ENCODE results near the gene CPA4. TPM values are rescaled to one million over a fixed set of nuclear protein-coding genes. Genes with fewer than 3 reads are reported as not detected.

CPA4 gene
- total RNA-seq, 1 donor from 2014 or later: 10.3 TPM

DNA sequence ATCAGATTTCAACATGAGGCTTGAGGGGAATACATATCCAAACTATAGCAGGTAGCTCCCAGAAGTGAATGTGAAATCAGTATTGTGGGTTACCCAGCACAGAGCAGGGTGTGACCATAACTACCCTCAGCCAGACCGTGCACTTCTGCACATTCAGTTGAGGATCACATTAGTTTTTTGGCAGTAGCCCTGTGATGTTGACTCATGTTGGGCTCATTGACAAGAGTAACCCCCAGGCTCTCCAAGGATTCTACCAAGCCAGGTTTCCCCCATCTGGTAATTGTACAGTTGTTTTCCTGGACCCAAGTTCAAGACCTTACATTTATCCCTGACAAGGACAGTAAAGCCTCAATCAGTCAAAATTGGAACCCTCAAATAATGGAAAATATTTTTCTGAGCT, 11.7 kb upstream of the CPA4 start:
- TF ChIP-seq, protein P1, sequence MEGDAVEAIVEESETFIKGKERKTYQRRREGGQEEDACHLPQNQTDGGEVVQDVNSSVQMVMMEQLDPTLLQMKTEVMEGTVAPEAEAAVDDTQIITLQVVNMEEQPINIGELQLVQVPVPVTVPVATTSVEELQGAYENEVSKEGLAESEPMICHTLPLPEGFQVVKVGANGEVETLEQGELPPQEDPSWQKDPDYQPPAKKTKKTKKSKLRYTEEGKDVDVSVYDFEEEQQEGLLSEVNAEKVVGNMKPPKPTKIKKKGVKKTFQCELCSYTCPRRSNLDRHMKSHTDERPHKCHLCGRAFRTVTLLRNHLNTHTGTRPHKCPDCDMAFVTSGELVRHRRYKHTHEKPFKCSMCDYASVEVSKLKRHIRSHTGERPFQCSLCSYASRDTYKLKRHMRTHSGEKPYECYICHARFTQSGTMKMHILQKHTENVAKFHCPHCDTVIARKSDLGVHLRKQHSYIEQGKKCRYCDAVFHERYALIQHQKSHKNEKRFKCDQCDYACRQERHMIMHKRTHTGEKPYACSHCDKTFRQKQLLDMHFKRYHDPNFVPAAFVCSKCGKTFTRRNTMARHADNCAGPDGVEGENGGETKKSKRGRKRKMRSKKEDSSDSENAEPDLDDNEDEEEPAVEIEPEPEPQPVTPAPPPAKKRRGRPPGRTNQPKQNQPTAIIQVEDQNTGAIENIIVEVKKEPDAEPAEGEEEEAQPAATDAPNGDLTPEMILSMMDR (IDR thresholded peaks at IDR 0.05): no peak
- H3K9me3 Mint-ChIP-seq (ENCODE audit: low read depth): no peaks in the 10 kb centered on the region
- peaks cover 33% of the 10 kb centered on the region for H3K4me1 Mint-ChIP-seq (ENCODE audit: low read depth)
- H3K27me3 Mint-ChIP-seq (ENCODE audit: low read depth): no peaks in the 10 kb centered on the region
- no peak overlapping the region for H3K4me3 Mint-ChIP-seq (ENCODE audit: unreplicated experiment)
- no peaks in the 10 kb centered on the region for H3K36me3 Mint-ChIP-seq (ENCODE audit: low read depth)
- no peak overlapping the region for H3K27ac Mint-ChIP-seq (ENCODE audit: unreplicated experiment)
- DNase-seq (ENCODE audit: low spot score): no peak

DNA sequence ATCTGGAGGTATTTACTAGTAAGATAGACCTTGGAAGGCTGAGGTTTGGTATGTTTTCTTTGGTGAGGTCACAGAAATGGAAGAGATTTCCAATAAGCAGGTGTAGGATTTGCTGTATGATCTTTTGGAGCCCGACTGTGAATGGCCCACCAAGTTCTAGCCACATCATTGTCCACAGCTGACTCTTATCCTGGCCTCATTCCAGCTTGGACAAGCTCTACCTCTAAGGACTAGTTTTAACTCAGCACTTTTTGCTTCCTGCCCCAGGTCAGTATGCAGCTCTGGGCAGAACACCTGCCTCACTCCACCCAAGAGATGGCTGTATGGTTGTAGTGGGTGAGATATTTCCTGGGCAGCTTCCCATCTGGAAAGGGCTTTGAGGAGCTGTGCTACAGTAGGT, 6.1 kb upstream of the CPA4 start:
- H3K36me3 Mint-ChIP-seq (ENCODE audit: low read depth): no peaks in the 10 kb centered on the region
- H3K27me3 Mint-ChIP-seq (ENCODE audit: low read depth): no peaks in the 10 kb centered on the region
- no peak overlapping the region for H3K27ac Mint-ChIP-seq (ENCODE audit: unreplicated experiment)
- H3K9me3 Mint-ChIP-seq (ENCODE audit: low read depth): no peaks in the 10 kb centered on the region
- H3K4me3 Mint-ChIP-seq (ENCODE audit: unreplicated experiment): no peak overlapping the region
- TF ChIP-seq, protein P1 (IDR thresholded peaks at IDR 0.05): no peak
- peaks cover 19% of the 10 kb centered on the region for H3K4me1 Mint-ChIP-seq (ENCODE audit: low read depth)
- DNase-seq (ENCODE audit: low spot score): no peak

DNA sequence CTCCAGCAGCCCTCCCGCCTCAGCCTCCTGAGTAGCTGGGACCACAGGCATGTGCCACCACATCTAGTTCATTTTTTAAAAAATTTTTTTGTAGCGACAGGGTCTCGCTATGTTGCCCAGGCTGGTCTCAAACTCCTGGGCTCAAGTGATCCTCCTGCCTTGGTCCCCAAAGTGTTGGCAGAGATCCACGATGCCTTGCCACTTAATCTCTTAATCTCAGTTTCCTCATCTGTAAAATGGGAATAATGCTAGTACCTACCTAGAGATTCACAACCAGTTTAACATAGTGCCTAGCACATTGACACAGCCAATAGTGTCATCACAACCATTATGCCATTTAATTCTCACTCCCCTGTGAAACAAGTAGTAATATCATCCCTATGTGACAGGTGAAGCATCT, 4.8 kb upstream of the CPA4 start:
- Mint-ChIP-seq H3K27ac (ENCODE audit: unreplicated experiment) (no peak overlapping the region), H3K4me1 (ENCODE audit: low read depth) (peaks cover 29% of the 10 kb centered on the region), H3K4me3 (ENCODE audit: unreplicated experiment) (no peak overlapping the region), H3K27me3 (ENCODE audit: low read depth) (no peaks in the 10 kb centered on the region), H3K36me3 (ENCODE audit: low read depth) (no peaks in the 10 kb centered on the region), H3K9me3 (ENCODE audit: low read depth) (no peaks in the 10 kb centered on the region)
- no peak for DNase-seq (ENCODE audit: low spot score)
- TF ChIP-seq, protein P1 (IDR thresholded peaks at IDR 0.05): no peak

DNA sequence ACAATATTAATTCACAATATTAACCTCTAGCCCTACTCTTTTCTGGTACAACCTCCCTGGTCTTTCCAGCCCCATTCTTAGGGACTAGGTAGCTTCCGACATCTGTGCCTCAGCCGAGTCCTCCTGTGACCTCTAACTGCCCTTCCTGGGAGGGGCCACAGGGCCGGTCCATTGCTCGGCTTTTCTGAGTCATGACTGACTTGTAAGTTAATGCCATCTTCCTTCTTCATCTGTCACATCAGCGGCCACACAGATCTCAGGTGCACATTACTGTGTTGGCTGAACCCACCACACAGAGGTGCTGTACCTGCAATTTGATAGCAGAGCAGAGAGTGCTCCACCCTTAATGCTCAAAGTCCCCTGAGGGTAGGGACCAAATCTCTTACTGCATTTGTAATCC, 4.1 kb upstream of the CPA4 start:
- no peak for DNase-seq (ENCODE audit: low spot score)
- TF ChIP-seq, protein P1 (IDR thresholded peaks at IDR 0.05): no peak
- no peak overlapping the region for H3K4me3 Mint-ChIP-seq (ENCODE audit: unreplicated experiment)
- H3K4me1 Mint-ChIP-seq (ENCODE audit: low read depth): peaks cover 35% of the 10 kb centered on the region
- H3K27me3 Mint-ChIP-seq (ENCODE audit: low read depth): no peaks in the 10 kb centered on the region
- H3K27ac Mint-ChIP-seq (ENCODE audit: unreplicated experiment): no peak overlapping the region
- H3K36me3 Mint-ChIP-seq (ENCODE audit: low read depth): no peaks in the 10 kb centered on the region
- H3K9me3 Mint-ChIP-seq (ENCODE audit: low read depth): no peaks in the 10 kb centered on the region

DNA sequence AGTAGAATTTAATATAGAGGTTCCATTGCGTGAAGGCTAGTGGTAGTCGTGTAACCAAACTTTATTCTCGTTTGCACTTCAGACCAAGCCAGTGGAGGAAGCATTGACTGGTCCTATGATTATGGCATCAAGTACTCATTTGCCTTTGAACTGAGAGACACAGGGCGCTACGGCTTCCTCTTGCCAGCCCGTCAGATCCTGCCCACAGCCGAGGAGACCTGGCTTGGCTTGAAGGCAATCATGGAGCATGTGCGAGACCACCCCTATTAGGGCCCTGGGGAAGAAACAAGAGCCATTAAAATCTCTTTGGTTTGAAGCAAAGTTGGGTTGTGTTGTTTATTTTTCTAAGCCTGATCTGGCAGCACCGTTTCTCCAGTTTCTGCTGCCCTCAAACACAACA, 3.5 kb upstream of the CPA4 start:
- Mint-ChIP-seq H3K4me3 (ENCODE audit: unreplicated experiment) (no peak overlapping the region), H3K36me3 (ENCODE audit: low read depth) (no peaks in the 10 kb centered on the region), H3K4me1 (ENCODE audit: low read depth) (peaks cover 42% of the 10 kb centered on the region), H3K27ac (ENCODE audit: unreplicated experiment) (no peak overlapping the region), H3K9me3 (ENCODE audit: low read depth) (no peaks in the 10 kb centered on the region), H3K27me3 (ENCODE audit: low read depth) (no peaks in the 10 kb centered on the region)
- no peak for DNase-seq (ENCODE audit: low spot score)
- TF ChIP-seq, protein P1 (IDR thresholded peaks at IDR 0.05): no peak
